Measurements from ENCODE around the gene ATP8B3.

GRCh38 chr19:1775951-1776605 lies 36.0 kb downstream of the ATP8B3 start:
- TF ChIP-seq CTCF (IDR thresholded peaks at IDR 0.05; ENCODE audit: borderline replicate concordance, extremely low read depth, low read length, poor library complexity, severe bottlenecking) (no peak), EZH2 (IDR thresholded peaks at IDR 0.05; ENCODE audit: borderline replicate concordance, low read depth, low read length, severe bottlenecking) (no peak)

Measured in DND-41 (cell line).